ENCODE data around the gene TPCN2. TPM values are rescaled to one million over a fixed set of nuclear protein-coding genes. Genes with fewer than 3 reads are reported as not detected.
A peak's percentile ranks its signal among the peaks of the same experiment; 100 is the strongest.

TPCN2 gene
- total and polyA plus RNA-seq, 2 of the 8 experiments (the other 6 are each of a cell fraction or from before 2014, with no cell fraction given): 9.7 to 18.6 TPM

GRCh38 chr11:69101115-69101791 is 52.5 kb downstream of the TPCN2 start (continued):
- TF ChIP-seq, protein P1, sequence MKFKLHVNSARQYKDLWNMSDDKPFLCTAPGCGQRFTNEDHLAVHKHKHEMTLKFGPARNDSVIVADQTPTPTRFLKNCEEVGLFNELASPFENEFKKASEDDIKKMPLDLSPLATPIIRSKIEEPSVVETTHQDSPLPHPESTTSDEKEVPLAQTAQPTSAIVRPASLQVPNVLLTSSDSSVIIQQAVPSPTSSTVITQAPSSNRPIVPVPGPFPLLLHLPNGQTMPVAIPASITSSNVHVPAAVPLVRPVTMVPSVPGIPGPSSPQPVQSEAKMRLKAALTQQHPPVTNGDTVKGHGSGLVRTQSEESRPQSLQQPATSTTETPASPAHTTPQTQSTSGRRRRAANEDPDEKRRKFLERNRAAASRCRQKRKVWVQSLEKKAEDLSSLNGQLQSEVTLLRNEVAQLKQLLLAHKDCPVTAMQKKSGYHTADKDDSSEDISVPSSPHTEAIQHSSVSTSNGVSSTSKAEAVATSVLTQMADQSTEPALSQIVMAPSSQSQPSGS (IDR thresholded peaks at IDR 0.05; ENCODE audit: low read length): peak; percentile 86; the same call in 1 of the 2 replicates
- TF ChIP-seq GTF2F1 (IDR thresholded peaks at IDR 0.05; ENCODE audit: borderline replicate concordance, low read depth, low read length): no peak
- no peak for TF ChIP-seq SP4 (IDR thresholded peaks at IDR 0.05; ENCODE audit: low read length)
- no peak for TF ChIP-seq TCF12 (IDR thresholded peaks at IDR 0.05; ENCODE audit: low read depth, low read length)
- TF ChIP-seq CTBP2 (IDR thresholded peaks at IDR 0.05; ENCODE audit: borderline replicate concordance, insufficient read depth, insufficient read length, low read length): no peak
- no peak for TF ChIP-seq MAFK (IDR thresholded peaks at IDR 0.05; ENCODE audit: low read depth, low read length)
- peak; percentile 50 for TF ChIP-seq MAX (IDR thresholded peaks at IDR 0.05)
- TF ChIP-seq, protein P2, sequence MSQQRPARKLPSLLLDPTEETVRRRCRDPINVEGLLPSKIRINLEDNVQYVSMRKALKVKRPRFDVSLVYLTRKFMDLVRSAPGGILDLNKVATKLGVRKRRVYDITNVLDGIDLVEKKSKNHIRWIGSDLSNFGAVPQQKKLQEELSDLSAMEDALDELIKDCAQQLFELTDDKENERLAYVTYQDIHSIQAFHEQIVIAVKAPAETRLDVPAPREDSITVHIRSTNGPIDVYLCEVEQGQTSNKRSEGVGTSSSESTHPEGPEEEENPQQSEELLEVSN (IDR thresholded peaks at IDR 0.05): no peak
- TF ChIP-seq JUND (IDR thresholded peaks at IDR 0.05; ENCODE audit: low read length): peak; percentile 96
- TF ChIP-seq ASH2L (IDR thresholded peaks at IDR 0.05; ENCODE audit: low read length): no peak
- TF ChIP-seq TAF7 (optimal IDR thresholded peaks at IDR 0.05; ENCODE audit: borderline replicate concordance, low read depth, low read length): no peak
- no peak for TF ChIP-seq EZH2 (IDR thresholded peaks at IDR 0.05; ENCODE audit: low read depth, low read length, severe bottlenecking)
- TF ChIP-seq ATF3 (IDR thresholded peaks at IDR 0.05; ENCODE audit: insufficient read depth, low read depth, low read length): no peak
- TF ChIP-seq SP2 (IDR thresholded peaks at IDR 0.05; ENCODE audit: low read length): no peak
- no peak for TF ChIP-seq NRF1 (IDR thresholded peaks at IDR 0.05; ENCODE audit: low read depth, low read length)
- TF ChIP-seq BCL11A (IDR thresholded peaks at IDR 0.05; ENCODE audit: low read depth in 2 of 2, low read length in 2 of 2): no peak
- no peak for TF ChIP-seq KDM4A (IDR thresholded peaks at IDR 0.05; ENCODE audit: low read depth, low read length, severe bottlenecking)
- no peak; a peak in 1 of 3 replicates for TF ChIP-seq POLR2A (IDR thresholded peaks at IDR 0.05; ENCODE audit: control extremely low read depth in 1 of 2, low read depth in 2 of 2, low read length in 2 of 2)
- TF ChIP-seq, protein P3, sequence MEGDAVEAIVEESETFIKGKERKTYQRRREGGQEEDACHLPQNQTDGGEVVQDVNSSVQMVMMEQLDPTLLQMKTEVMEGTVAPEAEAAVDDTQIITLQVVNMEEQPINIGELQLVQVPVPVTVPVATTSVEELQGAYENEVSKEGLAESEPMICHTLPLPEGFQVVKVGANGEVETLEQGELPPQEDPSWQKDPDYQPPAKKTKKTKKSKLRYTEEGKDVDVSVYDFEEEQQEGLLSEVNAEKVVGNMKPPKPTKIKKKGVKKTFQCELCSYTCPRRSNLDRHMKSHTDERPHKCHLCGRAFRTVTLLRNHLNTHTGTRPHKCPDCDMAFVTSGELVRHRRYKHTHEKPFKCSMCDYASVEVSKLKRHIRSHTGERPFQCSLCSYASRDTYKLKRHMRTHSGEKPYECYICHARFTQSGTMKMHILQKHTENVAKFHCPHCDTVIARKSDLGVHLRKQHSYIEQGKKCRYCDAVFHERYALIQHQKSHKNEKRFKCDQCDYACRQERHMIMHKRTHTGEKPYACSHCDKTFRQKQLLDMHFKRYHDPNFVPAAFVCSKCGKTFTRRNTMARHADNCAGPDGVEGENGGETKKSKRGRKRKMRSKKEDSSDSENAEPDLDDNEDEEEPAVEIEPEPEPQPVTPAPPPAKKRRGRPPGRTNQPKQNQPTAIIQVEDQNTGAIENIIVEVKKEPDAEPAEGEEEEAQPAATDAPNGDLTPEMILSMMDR (IDR thresholded peaks at IDR 0.05; ENCODE audit: control extremely low read depth in 1 of 3, insufficient read depth in 1 of 3, low read depth in 1 of 3, low read length in 3 of 3): peak in 2 of 3 experiments; percentile 96 to 100; a peak in 3 of 4 replicates
